A549 (cell line): ENCODE measurements around the gene PDGFB. TPM values are rescaled to one million over a fixed set of nuclear protein-coding genes. Genes with fewer than 3 reads are reported as not detected.

ENCODE experiments used
- ATAC-seq, 2 experiments: fragments of 200-7000 bp in 1 of 2; fragments of >200 bp in 1 of 2; cut with Nextera tagmentation in 1 of 2; cut with Tn5 transposase in 1 of 2; 3 replicates each; pipeline versions ENCODE4 v1.8.0 to v1.9.1; 2018 to 2020; ENCODE audit warnings: mild to moderate bottlenecking in 1 of 2, moderate library complexity in 1 of 2
- CTCF ChIA-PET: fragments of 300-600 bp; sonication (Branson Sonifier 250); formaldehyde crosslinking; extraction: SDS; loops from one replicate; lab custom pipeline; 2021; ENCODE audit warnings: antibody characterized with exemption, inconsistent platforms; lab: Yijun Ruan, JAX
- POLR2A ChIA-PET: fragments of 350-600 bp; formaldehyde crosslinking; extraction: SDS; loops from one replicate; lab custom pipeline; 2021; ENCODE audit warnings: antibody characterized with exemption, inconsistent platforms; lab: Yijun Ruan, JAX
- DNase-seq, 2 experiments: peaks; one replicate each; pipeline versions ENCODE4 v3.0.0 to v3.0.0-alpha.2; 2011 to 2016; ENCODE audit warnings: low read depth in 1 of 2, low spot score in 1 of 2
- FAIRE-seq: peaks from 2 replicates; lab custom pipeline; 2011; peaks lifted over from hg19 to GRCh38; lab: Jason Lieb, UNC
- H3K27ac ChIP-seq, 2 experiments: fragments of >200 bp; sonication (Bioruptor Twin); formaldehyde crosslinking; 3 replicates each; pipeline ENCODE4 v1.5.1; 2016 to 2017
- H3K4me1 ChIP-seq: fragments of >200 bp; sonication (Bioruptor Twin); formaldehyde crosslinking; 3 replicates; pipeline ENCODE4 v1.6.1; 2016
- H3K4me2 ChIP-seq: fragments of >200 bp; sonication (Bioruptor Twin); formaldehyde crosslinking; 3 replicates; pipeline ENCODE4 v1.6.1; 2016
- H3K4me3 ChIP-seq: fragments of >200 bp; sonication (Bioruptor Twin); formaldehyde crosslinking; 3 replicates; pipeline ENCODE4 v1.5.1; 2016
- H3K9me3 ChIP-seq: fragments of >200 bp; sonication (Bioruptor Twin); formaldehyde crosslinking; 3 replicates; pipeline ENCODE4 v1.6.1; 2016
- BHLHE40 ChIP-seq: IDR thresholded peaks from 2 replicates; pipeline ENCODE4 v1.6.1; 2012; ENCODE audit warnings: low read depth, low read length, inconsistent platforms
- CBX2 ChIP-seq: fragments of 200-600 bp; sonication (generic); IDR thresholded peaks from 2 replicates; pipeline ENCODE4 v1.6.1; 2016; ENCODE audit warnings: low read depth, mild to moderate bottlenecking, borderline replicate concordance
- CBX8 ChIP-seq: fragments of 200-600 bp; sonication (generic); IDR thresholded peaks from 2 replicates; pipeline ENCODE4 v1.6.1; 2016
- CEBPB ChIP-seq, 2 experiments: fragments of >200 bp in 1 of 2; sonication (Bioruptor Twin) in 1 of 2; formaldehyde crosslinking in 1 of 2; IDR thresholded peaks; 2 replicates each; pipeline ENCODE4 v1.6.1; 2012 to 2016
- EHF ChIP-seq: fragments of 250-450 bp; sonication (Bioruptor Pico); IDR thresholded peaks from 2 replicates; pipeline ENCODE4 v1.5.0; 2020; ENCODE audit warnings: mild to moderate bottlenecking
- EP300 ChIP-seq, 2 experiments: fragments of >200 bp; sonication (Bioruptor Twin); formaldehyde crosslinking; IDR thresholded peaks; 2 replicates in 1 of 2; 3 replicates in 1 of 2; pipeline ENCODE4 v1.6.1; 2016 to 2017
- ESRRA ChIP-seq: fragments of 150-350 bp; IDR thresholded peaks from 2 replicates; pipeline ENCODE4 v1.6.1; 2014; ENCODE audit warnings: mild to moderate bottlenecking, low read length, borderline replicate concordance
- HEYL ChIP-seq: fragments of 250-450 bp; sonication (Bioruptor Pico); IDR thresholded peaks from 2 replicates; pipeline ENCODE4 v1.8.0; 2021; ENCODE audit warnings: mild to moderate bottlenecking, moderate library complexity
- HOXB13 ChIP-seq: fragments of 250-450 bp; sonication (Bioruptor Pico); IDR thresholded peaks from 2 replicates; pipeline ENCODE4 v1.5.0; 2020; ENCODE audit warnings: low read depth, mild to moderate bottlenecking, moderate library complexity
- MAFK ChIP-seq: fragments of 450-650 bp; IDR thresholded peaks from 2 replicates; pipeline ENCODE4 v1.6.1; 2014; ENCODE audit not compliant: partially characterized antibody
- MAZ ChIP-seq: fragments of 150-350 bp; IDR thresholded peaks from 2 replicates; pipeline ENCODE4 v1.6.1; 2014; ENCODE audit warnings: antibody characterized with exemption, low read depth, low read length, borderline replicate concordance
- NR3C1 ChIP-seq: fragments of >200 bp; sonication (Bioruptor Twin); formaldehyde crosslinking; IDR thresholded peaks from 3 replicates; pipeline ENCODE4 v1.6.1; 2017
- POLR2A ChIP-seq: IDR thresholded peaks from 2 replicates; pipeline ENCODE4 v1.6.1; 2012; ENCODE audit warnings: mild to moderate bottlenecking, low read length
- RAD21 ChIP-seq, 2 experiments: fragments of >200 bp in 1 of 2; sonication (Bioruptor Twin) in 1 of 2; formaldehyde crosslinking in 1 of 2; IDR thresholded peaks in 1 of 2; conservative IDR thresholded peaks in 1 of 2; 2 replicates in 1 of 2; 3 replicates in 1 of 2; pipeline ENCODE4 v1.6.1; 2012 to 2018; ENCODE audit warnings: inconsistent platforms in 1 of 2
- RCOR1 ChIP-seq: fragments of 150-350 bp; IDR thresholded peaks from 2 replicates; pipeline ENCODE4 v1.6.1; 2014; ENCODE audit warnings: antibody characterized with exemption, low read length, low read depth
- RFX5 ChIP-seq: fragments of 450-650 bp; IDR thresholded peaks from 2 replicates; pipeline ENCODE4 v1.7.1; 2014; ENCODE audit warnings: antibody characterized with exemption, mild to moderate bottlenecking, moderate library complexity
- ZC3H11A ChIP-seq: fragments of 450-650 bp; IDR thresholded peaks from 2 replicates; pipeline ENCODE4 v1.6.1; 2014; ENCODE audit warnings: antibody characterized with exemption, mild to moderate bottlenecking
- WGBS: methylation state at CpG from one replicate; pipeline ENCODE4 v1.1.6; 2017; ENCODE audit errors: missing lambda C conversion rate; 5-methylcytosine and 5-hydroxymethylcytosine counted together
- polyA plus RNA-seq, 4 experiments: library from polyadenylated mRNA; depleted of rRNA in 3 of 4; stranded (reverse); fragments of >200 nt; fragmentation: RNase III in 1 of 4; extraction: RNeasy Plus Mini Kit Qiagen cat#74134 plus additional on column Dnase treatment in 1 of 4; gene quantifications; 2 replicates in 3 of 4; 3 replicates in 1 of 4; pipeline ENCODE4 v1.2.3, GENCODE V29; 2011 to 2017
- TF ChIP-seq, protein P1 (sequence below): fragments of 450-650 bp; IDR thresholded peaks from 2 replicates; pipeline ENCODE4 v1.6.1; 2014; ENCODE audit warnings: antibody characterized with exemption
- TF ChIP-seq, protein P2 (sequence below): fragments of 250-450 bp; sonication (Bioruptor Pico); IDR thresholded peaks from 2 replicates; pipeline ENCODE4 v1.5.0; 2020; ENCODE audit warnings: low read depth, mild to moderate bottlenecking, moderate library complexity
- TF ChIP-seq, protein P3 (sequence below): fragments of >200 bp; sonication (Bioruptor Twin); formaldehyde crosslinking; IDR thresholded peaks from 3 replicates; pipeline ENCODE4 v1.5.1; 2016

The PDGFB gene
- polyA plus RNA-seq, 2 of the 4 experiments (the other 2 are of a cell fraction), result 2.1 to 4.5 TPM

DNA sequence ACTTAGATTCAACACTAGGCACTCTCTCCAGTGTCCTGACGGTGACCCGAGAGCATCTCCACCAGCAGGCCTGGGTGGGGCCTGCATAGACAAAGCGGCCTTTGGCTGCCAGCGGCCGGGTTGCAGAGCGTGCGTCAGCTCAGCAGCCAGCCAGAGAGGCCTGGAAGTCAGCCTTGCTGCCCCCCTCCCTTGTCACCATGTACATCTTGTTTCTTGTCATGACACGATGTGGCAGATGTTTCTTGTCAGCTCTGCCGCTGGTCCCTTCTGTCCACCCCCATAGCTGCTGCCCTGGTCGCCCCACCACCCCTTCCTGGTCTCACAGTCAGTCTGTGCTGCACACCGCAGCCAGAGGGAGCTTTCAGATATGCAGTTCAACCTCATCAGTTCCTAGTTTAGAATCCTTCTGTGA lies 59.2 kb downstream of the PDGFB start:
- Histone ChIP-seq H3K4me3 (no peak overlapping the region), H3K27ac (no peak overlapping the region), H3K9me3 (no peaks in the 10 kb centered on the region), H3K4me1 (no peaks in the 10 kb centered on the region), H3K4me2 (no peak overlapping the region)
- FAIRE-seq, result no peak
- ChIA-PET POLR2A (no interaction called here), CTCF (interaction anchor here (1.3 to 1.5 kb wide), 2 partner anchors 14 to 124 kb away, joined by 3 read pairs; no protein-coding TSS in a partner anchor)
- no peak for ATAC-seq
- WGBS, result 92% methylated on average over 11 of the region's 11 CpGs
- DNase-seq, result no peak
- no peak for TF ChIP-seq EHF (CRISPR knock-in tag)
- no peak for TF ChIP-seq RCOR1
- TF ChIP-seq, protein P1, sequence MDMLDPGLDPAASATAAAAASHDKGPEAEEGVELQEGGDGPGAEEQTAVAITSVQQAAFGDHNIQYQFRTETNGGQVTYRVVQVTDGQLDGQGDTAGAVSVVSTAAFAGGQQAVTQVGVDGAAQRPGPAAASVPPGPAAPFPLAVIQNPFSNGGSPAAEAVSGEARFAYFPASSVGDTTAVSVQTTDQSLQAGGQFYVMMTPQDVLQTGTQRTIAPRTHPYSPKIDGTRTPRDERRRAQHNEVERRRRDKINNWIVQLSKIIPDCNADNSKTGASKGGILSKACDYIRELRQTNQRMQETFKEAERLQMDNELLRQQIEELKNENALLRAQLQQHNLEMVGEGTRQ, result no peak
- no peak for TF ChIP-seq MAZ
- no peak for TF ChIP-seq NR3C1
- no peak for TF ChIP-seq HEYL (CRISPR knock-in tag)
- no peak for TF ChIP-seq BHLHE40
- no peak for TF ChIP-seq ESRRA
- no peak for TF ChIP-seq CEBPB (IDR thresholded peaks at IDR 0.05)
- no peak for TF ChIP-seq CBX2
- no peak for TF ChIP-seq ZC3H11A
- no peak for TF ChIP-seq CBX8
- TF ChIP-seq EP300 (IDR thresholded peaks at IDR 0.05), result no peak
- TF ChIP-seq RFX5, result no peak
- no peak for TF ChIP-seq MAFK
- no peak for TF ChIP-seq HOXB13 (CRISPR knock-in tag)

DNA sequence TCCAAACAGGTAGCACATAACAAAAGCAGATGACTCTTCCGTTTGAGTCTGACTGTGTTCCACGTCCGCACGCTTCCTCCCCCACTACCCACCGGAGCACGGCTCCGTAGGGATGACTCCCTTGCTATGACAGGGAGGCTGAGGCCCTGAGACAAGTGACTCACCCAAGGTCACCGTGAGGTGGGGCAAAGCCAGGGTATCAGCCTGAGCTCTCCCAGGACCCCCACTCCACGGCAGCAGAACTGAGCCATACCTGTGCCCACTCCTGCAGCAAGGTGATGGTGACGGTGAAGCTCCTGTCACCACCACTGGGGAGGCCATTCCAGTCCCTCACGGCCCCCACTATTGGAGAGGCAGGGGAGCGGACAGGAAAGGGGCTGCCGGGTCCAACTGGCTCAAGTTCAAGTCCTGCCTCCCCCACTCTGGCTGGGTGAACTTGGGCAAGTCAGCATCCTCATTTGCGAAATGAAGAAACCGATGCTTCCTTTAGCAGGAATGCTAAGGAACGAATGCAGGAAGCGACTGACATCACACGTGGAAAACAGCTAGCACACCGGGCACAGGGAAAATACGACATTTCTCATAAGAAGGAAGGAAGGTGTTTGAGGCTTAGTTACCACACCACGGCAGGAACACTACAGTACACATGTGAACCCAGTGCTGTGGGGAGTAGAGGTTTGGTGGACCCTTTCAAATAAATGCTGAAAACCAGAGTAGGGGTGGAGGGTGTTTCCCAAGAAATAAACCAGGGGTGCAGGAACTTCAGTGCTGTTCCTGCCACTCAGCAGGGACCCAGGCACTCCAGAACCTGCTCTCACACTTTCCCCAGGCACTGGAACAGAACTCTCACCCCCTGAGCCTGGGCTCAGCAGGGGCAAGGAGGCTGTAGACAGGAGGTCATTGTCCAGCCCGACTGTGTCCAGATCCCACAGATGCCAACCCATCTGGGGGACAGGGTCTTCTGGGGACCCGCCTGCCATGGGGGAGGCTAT lies 59.9 kb downstream of the PDGFB start:
- 88% methylated on average over 16 of the region's 23 CpGs for WGBS
- ChIA-PET CTCF (interaction anchor here (0.7 to 1.5 kb wide), 4 partner anchors 8 to 125 kb away, joined by 3 to 4 read pairs (median 4); no protein-coding TSS in a partner anchor), POLR2A (no interaction called here)
- Histone ChIP-seq H3K9me3 (no peaks in the 10 kb centered on the region), H3K27ac (0 out of 6 replicates have a peak overlapping the region, but pooled peaks of 1 of the 2 experiments have one; percentile 3), H3K4me3 (no peak overlapping the region), H3K4me1 (no peaks in the 10 kb centered on the region), H3K4me2 (no peak overlapping the region)
- TF ChIP-seq, protein P2, sequence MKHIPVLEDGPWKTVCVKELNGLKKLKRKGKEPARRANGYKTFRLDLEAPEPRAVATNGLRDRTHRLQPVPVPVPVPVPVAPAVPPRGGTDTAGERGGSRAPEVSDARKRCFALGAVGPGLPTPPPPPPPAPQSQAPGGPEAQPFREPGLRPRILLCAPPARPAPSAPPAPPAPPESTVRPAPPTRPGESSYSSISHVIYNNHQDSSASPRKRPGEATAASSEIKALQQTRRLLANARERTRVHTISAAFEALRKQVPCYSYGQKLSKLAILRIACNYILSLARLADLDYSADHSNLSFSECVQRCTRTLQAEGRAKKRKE (CRISPR knock-in tag), result no peak
- no peak for TF ChIP-seq RCOR1
- TF ChIP-seq POLR2A, result no peak
- TF ChIP-seq, protein P3, sequence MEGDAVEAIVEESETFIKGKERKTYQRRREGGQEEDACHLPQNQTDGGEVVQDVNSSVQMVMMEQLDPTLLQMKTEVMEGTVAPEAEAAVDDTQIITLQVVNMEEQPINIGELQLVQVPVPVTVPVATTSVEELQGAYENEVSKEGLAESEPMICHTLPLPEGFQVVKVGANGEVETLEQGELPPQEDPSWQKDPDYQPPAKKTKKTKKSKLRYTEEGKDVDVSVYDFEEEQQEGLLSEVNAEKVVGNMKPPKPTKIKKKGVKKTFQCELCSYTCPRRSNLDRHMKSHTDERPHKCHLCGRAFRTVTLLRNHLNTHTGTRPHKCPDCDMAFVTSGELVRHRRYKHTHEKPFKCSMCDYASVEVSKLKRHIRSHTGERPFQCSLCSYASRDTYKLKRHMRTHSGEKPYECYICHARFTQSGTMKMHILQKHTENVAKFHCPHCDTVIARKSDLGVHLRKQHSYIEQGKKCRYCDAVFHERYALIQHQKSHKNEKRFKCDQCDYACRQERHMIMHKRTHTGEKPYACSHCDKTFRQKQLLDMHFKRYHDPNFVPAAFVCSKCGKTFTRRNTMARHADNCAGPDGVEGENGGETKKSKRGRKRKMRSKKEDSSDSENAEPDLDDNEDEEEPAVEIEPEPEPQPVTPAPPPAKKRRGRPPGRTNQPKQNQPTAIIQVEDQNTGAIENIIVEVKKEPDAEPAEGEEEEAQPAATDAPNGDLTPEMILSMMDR, result no peak
- no peak for TF ChIP-seq RAD21 (conservative IDR thresholded peaks at IDR 0.05 in 1 of 2, IDR thresholded peaks at IDR 0.05 in 1 of 2)
- FAIRE-seq (no peak), ATAC-seq (no peak), DNase-seq (no peak)
